Middle frontal gyrus (tissue), 1 donor: Measurements from ENCODE around the gene UTS2.

Source experiments
- DNase-seq: peaks from one replicate; pipeline ENCODE4 v3.0.0-alpha.2; 2015; ENCODE audit warnings: low spot score; ENCODE audit errors: extremely low spot score

Gene UTS2, protein sequence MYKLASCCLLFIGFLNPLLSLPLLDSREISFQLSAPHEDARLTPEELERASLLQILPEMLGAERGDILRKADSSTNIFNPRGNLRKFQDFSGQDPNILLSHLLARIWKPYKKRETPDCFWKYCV

DNA sequence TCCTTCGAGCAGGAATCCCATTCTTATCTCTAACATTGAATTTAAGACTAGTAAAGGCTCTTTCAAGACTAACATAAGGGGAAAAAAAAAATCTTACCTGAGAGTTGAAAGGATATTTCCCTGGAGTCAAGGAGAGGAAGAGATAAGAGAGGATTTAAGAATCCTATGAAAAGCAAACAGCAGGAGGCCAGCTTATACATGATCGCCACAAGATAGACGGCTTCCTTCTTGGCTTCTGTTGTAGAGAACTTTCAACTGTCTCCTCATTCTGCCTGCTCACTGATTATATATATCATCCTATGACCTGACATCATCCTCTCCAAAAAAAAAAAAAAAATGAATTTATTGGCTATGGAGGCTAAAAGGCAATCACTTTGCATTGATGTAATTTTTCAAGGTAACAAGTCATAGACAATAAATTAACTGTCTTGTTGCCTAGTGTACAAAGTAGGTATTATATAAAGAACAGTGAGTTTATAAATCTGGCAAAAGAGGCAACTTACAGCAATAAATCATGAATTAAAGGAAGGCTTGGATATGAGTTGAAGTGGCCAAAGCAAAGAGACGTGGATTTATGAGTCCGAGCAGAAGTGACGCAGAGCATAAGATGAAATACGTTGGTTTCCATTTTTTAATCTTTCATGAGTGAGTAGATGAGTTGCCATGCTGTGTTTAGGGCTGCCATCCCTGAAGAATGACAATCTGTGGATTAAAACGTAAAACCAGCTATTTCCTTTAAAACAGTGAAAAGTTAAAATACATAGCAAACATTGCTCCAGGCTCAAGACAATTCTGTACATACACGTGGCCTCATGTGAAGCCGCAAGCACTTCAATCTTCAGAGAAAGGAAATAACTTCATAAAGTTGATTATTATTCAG lies at the start of gene UTS2:
Gene UTS2, minus strand, starts transcription at position 262 of the 880 bp plus-strand sequence. Its CDS starts 62 bp downstream, at position 200.
- DNase-seq = no peak

DNA sequence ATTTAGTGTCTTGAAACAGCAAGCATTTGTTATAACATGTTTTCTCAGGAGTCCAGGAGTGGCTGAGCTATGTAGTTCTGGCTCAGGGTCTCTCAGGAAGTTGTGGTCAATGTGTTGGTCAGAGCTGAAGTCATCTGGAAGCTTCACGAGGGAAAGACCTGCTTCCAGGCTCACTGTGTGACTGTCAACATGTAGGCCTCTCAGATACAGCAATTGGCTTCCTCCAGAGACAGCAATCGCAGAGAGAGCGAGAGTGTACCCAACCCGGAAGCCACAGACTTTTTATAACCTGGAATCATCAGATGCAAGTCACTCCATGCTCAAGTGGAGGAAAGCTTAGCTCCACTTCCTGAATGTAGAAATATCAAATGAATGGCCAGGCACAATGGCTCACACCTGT lies 46.9 kb upstream of the UTS2 start:
- no peak for DNase-seq

DNA sequence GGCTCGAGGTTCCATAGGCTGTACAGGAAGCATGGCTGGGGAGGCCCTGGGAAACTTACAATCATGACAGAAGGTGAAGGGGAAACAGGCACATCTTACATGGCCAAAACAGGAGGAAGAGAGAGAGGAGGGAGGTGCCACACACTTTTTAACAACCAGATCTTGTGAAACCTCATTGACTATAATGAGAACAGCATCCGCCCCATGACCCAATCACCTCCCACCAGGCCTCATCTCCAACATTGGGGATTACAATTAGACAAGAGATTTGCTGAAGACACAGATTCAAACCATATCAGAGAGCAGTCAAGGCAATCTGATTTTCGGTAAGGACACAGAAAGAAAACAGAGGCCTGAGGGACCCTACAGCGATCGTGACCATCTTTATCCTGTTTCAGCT lies 46.1 kb upstream of the UTS2 start:
- DNase-seq = no peak

DNA sequence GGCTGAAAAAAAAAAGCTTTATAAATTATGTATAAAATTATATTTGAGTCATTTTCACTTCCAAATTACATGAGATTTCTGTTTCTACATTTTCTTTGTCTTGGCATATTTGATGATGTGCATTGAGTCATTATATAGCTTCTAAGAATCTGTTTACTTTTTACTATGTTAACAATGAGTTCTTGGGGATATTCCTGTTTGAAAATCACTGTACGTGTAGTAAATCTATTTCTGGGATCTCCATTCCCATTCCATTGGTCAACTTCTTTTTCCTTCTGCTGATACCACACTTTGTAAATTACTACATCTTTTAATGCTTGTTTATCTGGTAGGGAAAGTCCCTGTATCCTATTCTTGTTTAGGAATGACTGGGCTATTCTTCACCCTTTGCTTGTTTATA lies 44.1 kb upstream of the UTS2 start:
- no peak for DNase-seq

DNA sequence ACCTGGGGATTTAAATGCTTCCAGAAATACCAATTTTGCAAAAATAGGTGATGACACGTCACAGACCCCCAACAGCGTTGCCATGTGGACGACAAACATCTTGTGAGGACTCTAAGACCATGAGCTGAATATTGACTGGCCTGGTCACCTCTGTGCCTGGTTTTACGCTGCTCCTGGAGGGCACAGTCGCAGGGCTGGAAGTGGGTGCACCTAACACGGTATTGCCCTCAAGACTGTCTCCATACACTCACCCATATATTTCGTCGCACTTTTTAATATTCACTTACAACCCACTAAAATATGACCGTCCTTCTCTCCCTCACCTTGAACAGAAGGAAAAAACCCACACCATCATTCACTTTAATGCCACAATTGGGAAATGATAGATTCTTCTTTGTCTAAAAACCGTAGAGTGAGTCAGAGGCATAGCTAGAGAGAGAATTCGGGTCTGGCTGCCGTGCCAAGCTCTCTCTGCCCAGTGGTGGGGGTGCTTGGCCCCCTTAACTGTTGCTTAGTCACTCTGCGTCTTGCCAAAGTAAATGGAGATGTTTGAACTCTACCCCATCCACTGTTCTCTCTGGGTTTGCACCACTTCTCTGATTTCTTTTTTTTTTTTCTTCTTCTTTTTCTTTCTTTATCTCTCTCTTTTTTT lies 40.8 kb upstream of the UTS2 start:
- DNase-seq = no peak

DNA sequence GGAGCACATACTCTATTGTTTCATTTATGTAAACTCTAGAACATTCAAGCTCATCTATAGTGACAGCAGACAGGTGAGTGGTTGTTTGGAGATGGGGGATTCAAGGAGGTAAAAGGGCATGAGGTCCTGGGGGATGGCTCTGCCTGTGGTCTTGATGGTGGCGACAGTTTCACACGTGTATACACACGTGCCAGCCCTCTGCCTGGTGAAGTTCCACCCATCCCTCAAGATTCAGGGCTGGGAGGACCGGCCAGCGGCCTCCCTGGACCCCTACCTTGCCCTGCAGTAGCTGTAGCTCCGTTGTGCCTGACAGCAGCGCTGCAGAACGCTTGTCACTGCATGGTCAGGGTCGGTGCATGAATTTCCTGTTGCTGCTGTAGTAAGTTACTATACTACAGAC lies 38.9 kb upstream of the UTS2 start:
- no peak for DNase-seq

DNA sequence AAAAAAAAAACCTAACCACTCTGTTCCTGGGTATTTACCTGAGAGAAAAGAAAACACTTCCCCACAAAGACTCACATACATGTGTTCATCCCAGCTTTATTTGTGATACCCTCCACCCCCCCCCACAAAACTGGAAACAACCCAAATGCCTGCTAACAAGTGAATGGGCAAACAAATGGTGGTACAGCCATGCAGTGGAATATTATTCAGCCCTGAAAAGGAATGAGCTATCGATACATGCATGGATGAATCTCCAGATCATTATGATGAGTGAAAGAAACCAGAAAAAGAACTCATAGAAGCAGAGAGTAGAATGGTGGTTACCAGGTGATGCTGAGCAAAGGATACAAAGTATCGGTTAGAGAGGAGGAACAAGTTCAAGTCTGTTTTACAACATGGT lies 38.0 kb upstream of the UTS2 start:
- DNase-seq = no peak

DNA sequence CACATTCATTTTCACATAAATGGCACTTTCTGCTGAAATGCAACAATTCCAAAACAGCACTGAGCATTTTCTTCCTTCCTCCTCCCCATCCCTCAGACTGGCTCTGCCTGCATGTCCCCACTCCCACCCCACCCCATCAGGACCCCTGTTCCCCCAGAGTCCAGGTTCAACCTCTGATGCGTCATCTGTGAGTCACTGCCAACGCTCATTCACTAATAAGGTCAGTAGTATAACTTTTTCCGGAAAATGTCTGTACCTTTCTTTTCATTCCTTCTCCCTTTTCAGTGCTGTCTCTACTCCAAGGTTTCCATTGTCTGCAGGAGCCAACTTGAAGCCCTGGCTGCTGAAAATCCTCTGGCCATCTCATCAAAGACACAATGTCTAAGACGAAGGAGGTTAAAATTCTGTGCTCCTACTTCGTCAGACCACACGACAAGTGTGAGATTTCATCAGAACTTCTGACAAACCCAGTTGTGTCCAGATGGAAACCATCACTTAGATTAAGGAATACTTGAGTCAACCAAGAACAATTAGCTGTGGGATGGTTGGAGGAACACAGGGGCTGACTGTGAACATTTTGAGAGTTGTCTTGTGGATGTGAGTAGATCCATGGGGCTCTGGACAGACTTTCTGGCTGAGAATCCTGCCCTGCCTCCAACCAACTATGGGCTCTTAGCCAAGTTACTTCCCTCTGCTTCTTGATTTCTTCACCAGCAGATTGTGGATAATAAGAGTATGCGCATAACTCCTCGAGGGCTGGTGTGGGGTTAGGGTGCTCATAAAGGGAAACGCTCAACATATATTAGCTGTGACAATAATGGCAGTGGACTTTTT lies 35.6 kb upstream of the UTS2 start:
- no peak for DNase-seq

DNA sequence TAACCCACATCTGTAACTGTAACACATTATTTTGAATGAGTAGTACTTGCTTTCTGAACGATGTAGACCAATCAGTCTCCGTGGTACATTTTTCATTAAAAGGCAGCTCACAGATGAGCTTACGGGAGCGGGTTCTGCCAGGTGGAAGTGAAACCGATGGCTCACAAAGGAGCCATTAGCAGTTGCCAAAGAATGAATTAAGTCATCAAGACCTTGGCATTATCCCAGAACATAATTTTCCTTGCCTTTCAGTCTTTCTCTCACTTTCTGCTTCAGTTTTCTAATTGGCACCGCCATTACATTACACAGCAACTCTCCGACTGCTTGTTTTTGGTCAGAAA lies 33.5 kb upstream of the UTS2 start:
- DNase-seq = peak; percentile 36

DNA sequence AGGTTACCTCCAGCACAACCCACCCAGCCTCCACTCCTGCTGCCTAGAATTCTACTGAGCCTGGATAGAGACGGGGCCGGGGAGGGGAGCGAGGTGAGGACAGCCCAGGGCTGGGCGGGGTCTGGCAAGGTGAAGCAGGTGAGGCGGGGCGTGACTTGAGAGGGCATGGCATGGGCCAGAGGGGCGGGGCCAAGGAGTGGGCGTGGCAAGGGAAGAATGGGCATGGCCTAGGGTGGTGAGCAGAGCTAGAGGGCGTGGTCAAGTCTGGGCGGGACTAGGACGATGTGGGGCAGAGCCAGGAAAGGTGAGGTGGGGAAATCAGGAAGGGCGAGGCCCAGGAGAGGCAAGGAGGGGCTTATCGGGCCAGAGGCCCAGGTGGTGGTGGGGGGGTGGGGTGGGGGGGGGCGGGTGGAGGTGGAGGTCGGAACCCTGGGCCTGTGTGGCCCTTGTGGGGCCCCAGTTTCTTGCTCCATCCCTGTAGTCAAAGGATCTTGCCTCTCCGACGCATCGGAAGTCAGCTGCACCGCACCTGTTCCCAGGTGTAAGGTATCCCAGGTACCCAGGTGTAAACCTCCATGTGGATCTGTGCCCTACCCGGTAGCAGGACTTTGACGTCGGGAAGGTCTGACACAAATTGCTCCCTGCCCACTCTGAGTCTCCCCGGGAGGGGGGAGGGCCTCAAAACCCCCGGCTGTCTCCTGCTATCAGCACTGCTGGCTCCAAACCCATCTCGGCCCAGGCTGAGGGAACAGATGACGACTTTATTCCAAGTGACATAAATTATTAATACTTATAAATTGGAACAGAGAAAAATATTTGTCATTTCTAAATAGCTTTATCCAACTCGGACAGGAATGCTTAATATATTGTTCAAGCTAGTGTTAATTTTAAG lies 32.9 kb upstream of the UTS2 start:
- no peak for DNase-seq

DNA sequence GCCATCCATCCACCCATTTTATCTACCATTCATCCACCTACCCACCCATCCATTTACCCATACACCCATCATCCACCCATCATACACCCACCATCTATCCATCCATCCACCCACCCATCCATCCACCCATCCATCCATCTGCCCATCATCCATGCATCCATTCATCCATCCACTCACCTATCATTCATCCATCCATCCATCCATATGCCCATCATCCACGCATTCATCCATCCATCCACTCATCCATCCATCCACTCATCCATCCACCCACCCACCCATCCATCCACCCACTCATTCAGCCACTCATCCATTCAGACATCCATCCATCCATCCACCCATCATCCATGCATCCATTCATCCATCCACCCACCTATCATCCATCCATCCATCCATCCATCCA lies 31.9 kb upstream of the UTS2 start:
- DNase-seq = no peak

DNA sequence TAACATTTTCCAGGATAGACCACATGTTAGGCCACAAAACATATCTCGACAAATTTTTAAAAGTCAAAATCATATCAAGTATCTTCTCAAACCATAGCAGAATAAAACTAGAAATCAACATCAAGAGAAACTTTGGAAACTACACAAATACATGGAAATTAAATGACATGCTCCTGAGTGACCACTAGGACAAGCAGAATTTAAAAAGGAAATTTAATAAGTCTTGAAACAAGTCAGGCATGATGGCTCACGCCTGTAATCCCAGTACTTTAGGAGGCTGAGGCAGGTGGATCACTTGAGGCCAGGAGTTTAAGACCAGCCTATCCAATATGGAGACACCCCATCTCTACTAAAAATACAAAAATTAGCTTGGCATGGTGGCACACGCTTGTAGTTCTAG lies 26.4 kb upstream of the UTS2 start:
- no peak for DNase-seq

DNA sequence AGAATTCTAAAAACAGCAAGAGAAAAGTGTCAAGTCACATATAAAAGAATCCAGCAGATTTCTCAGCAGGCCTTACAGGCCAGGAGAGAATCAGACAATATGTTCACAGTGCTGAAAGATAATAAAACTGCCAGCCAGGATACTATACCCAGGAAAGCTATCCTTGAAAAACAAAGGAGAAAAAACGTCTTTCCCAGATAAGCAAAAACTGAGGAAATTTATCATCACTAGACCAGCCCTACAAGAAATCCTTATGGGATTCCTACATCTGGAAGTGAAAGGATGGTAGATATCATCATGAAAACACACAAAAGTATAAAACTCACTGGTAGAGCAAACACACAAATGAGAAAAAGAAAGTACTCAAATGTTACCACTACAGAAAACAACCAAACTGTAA lies 25.2 kb upstream of the UTS2 start:
- DNase-seq = no peak

DNA sequence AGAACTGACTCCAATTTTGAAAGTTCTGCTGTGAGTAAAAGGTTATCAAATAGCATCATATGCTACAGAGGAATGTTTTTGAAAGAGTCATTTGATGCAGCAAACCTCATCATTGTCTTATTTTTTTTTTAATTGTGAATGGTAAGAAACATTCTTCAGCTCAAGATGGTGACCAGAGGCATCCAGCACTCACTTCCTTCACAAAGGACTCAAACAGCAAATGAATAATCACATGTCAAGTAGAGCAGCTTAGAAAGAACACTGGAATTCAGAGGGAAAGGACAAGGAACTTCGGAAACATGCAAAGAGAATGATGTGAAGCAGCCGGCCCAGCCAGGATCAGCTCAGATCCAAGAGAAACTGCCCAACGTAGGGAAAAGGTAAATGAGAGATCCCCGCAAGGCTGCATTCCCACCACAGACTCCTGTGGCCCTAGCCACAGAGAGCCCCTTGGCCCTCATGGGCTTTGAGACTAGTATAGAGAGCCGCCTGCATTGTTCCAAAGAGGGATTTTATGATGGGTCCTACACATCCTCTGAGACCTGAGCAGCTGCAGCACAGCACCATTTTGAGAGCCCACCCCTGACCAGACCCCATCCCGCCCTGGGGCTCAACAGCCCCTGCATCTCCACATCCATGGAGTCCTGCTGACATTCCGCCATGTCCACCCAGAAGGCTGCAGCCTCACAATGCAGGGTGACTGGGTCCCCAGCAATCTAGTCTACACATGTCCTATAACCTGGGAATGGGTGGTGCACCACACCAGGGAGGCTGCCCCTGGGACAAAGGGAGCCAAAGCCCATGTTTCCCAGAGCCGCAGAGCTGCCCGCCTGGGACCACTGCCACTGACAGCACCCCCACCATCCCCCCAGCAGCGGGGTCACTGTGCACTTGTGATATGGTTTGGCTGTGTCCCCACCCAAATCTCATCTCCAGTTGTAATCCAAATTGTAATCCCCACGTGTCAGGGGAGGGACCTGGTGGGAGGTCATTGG lies 21.2 kb upstream of the UTS2 start:
- no peak for DNase-seq

DNA sequence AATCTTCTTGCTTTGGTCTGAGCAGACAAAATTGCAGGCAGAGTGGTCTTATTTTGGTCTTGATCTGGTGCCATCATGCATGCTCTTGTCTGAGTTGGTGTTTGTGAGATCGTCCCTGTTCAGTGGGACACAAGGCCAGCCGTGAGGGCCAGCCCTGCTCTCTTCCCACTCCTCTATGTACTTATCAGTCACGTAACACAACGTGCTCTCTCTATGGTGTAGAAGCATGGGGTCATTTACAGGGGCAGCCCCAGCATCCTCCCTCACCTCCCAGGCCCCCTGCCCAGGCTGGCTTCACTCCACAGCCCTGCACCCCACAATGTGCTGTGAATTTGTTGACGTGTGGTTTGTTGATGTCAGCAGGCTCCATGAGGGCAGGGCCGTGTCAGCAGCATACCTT lies 18.3 kb upstream of the UTS2 start:
- DNase-seq = no peak

DNA sequence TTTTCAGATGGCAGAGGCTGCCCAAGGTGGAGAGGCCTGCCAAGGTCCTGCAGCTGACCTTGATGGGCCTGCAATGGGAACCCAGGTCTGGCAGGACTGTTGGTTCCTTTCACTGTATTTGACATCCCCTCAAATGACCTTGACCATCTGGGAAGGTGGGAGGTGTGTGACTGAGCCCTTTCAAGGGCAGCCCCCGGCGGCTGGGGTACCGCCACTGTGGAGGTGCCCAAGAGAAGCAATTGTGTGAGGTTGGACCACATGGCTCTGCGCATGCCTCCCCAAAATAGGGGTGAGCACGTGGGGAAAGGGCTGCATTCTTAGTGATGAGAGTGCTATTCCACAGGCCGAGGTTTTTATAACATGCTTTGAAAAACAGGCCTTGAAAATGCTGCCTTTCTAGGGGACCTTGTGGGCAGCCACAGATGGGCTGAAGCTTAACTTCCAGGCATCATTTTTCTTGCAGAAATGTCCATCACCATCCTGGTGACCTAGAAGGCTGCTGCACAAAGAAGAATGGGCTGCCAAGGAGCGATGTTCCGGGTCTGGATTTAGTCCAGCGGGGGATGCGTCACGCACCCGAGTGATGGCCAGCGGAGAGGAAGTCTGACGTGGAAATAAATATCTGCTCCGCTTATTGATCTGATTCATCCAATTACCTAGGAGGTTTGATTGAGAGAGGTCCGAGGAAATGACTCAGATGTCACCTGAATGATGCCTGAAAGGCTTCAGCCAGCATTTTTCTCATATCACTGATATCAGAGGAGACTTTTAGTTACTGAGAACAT lies 16.5 kb upstream of the UTS2 start:
- DNase-seq = no peak

DNA sequence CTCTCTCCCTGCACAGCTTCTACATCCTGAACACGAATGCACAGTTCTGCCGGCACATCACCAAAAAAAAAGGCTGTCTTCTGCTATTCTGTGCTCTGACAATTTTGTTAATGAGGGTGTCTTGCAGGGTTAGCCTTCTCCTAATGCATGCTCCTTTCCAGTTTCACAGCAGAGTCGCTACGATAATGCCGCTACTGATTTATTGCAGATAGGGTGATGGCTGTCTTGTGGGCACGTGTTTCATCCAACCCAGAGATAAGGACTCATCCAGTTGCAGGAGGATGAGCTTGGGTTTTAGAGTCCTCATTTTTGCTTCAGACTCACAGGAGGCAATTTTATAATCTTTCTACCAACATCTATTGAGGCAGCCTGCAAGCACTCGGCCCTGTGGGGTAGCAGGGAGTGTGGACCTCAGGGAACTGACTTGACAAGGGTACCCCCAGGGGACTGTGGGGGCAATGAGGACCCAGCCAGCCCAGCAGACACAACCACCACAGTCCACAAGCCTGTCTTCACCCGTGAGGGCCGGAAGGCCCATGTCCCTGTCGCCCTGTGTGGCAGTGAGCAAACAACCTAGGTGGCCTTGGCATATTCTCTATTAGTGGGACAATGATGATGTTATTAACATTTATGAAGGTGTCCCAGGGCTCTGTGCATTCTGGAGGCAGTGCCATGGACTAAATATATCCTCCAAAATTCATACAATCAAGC lies 15.4 kb upstream of the UTS2 start:
- DNase-seq = no peak

DNA sequence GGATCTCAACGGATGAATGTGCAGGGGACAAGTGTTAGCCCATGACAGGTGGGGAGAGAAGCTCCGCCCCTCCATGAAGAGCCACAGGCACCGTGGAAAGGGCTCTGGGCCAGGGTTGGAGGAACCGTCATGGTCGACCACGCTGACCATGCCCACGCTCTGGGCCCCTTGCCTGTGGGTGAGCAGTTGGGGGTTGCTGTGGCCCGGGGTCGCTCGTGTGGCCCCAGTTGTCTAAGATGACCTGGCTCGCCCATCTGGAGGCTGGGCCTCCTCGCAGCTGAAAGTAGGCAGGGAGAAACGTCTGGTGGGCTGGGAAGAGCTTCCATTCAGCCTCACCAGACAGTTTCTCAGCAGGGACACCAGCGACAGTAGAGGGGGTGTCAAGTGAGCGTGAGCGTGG lies 13.1 kb upstream of the UTS2 start:
- no peak for DNase-seq
